ENCODE results near the gene ACOX1.

- no peak for TF ChIP-seq CTCF (IDR thresholded peaks at IDR 0.05)
- no peak for TF ChIP-seq POLR2A (IDR thresholded peaks at IDR 0.05)
Measured at GRCh38 chr17:75943491-75943890, 35.5 kb downstream of the ACOX1 start.
